ENCODE data around the gene TMEM72. TPM values are rescaled to one million over a fixed set of nuclear protein-coding genes. Genes with fewer than 3 reads are reported as not detected.
A peak's percentile ranks its signal among the peaks of the same experiment; 100 is the strongest.

TMEM72 gene
- total RNA-seq, 1 donor from 2014 or later: not detected

DNA sequence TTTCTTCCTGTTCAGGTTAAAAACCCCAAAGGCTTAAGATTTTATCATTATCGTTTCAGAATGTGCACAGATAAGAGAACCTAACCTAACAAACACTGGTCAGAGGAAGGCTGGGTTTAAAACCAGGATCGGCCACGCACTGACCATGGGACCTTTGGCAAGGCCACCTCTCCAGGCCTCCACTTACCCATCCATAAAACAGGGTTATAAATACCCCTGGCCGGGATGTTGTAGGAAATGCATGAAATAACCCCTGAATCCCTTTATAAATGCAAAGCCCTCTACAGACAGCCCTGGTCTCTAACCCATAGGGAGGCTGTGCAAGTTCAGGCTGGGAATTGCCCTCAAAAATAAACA lies 67.1 kb downstream of the TMEM72 start:
- no peaks in the 10 kb centered on the region for H3K27me3 Mint-ChIP-seq (ENCODE audit: low read depth)
- peak overlapping the region; percentile 92 for H3K4me3 Mint-ChIP-seq (ENCODE audit: unreplicated experiment)
- H3K36me3 Mint-ChIP-seq (ENCODE audit: low read depth): peaks cover 7% of the 10 kb centered on the region
- H3K9me3 Mint-ChIP-seq (ENCODE audit: low read depth): no peaks in the 10 kb centered on the region
- TF ChIP-seq, protein P1, sequence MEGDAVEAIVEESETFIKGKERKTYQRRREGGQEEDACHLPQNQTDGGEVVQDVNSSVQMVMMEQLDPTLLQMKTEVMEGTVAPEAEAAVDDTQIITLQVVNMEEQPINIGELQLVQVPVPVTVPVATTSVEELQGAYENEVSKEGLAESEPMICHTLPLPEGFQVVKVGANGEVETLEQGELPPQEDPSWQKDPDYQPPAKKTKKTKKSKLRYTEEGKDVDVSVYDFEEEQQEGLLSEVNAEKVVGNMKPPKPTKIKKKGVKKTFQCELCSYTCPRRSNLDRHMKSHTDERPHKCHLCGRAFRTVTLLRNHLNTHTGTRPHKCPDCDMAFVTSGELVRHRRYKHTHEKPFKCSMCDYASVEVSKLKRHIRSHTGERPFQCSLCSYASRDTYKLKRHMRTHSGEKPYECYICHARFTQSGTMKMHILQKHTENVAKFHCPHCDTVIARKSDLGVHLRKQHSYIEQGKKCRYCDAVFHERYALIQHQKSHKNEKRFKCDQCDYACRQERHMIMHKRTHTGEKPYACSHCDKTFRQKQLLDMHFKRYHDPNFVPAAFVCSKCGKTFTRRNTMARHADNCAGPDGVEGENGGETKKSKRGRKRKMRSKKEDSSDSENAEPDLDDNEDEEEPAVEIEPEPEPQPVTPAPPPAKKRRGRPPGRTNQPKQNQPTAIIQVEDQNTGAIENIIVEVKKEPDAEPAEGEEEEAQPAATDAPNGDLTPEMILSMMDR (IDR thresholded peaks at IDR 0.05): no peak
- DNase-seq (ENCODE audit: low spot score): no peak
- peak overlapping the region; percentile 95 for H3K27ac Mint-ChIP-seq (ENCODE audit: unreplicated experiment)
- H3K4me1 Mint-ChIP-seq (ENCODE audit: low read depth): peaks cover 87% of the 10 kb centered on the region

DNA sequence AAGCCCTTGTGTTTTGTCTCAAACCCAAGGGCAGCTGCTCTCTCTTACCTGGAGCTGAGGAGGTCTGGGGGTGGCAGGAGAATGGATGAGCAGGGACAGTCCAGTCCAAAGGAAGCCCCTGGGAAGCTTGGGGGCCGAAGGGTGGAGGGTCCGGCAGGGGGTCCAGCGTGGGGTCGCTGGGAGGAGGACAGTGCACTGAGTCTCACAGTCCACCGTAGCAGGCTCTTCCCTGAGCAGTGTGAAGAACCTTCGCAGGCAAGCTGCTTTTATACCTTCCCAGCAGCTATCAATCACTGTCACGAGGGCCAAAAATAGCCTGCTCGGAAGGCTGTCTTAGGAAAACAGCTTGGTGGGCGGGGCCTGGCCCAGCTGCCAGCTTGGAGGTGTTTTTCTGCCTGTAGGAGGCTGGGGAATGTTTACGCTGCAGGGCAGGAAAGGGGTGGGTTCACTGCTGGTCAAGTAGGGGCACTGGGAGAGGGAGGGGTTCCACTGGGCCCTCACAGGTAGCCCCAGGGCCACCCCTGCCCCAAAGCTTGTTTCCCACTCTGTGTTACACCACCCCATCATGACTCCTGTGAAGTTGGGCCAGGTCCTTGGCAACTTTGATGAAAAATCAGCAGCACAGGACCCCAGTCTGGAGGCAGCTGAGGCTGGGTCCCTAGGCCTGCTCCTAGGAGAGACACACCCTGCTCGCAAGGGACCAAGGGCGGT lies 67.6 kb downstream of the TMEM72 start, which contains the start of gene DEPP1:
Gene DEPP1, minus strand, starts transcription at position 240 of the 711 bp plus-strand sequence. CDS start 779 bp downstream, outside the sequence.
- H3K27me3 Mint-ChIP-seq (ENCODE audit: low read depth): no peaks in the 10 kb centered on the region
- H3K36me3 Mint-ChIP-seq (ENCODE audit: low read depth): peaks cover 6% of the 10 kb centered on the region
- no peak for DNase-seq (ENCODE audit: low spot score)
- peak within 1 kb of the TSS; percentile 95 for H3K27ac Mint-ChIP-seq (ENCODE audit: unreplicated experiment)
- H3K4me3 Mint-ChIP-seq (ENCODE audit: unreplicated experiment): peak within 1 kb of the TSS; percentile 92
- TF ChIP-seq, protein P1 (IDR thresholded peaks at IDR 0.05): peak; percentile 43
- no peaks in the 10 kb centered on the region for H3K9me3 Mint-ChIP-seq (ENCODE audit: low read depth)
- peaks cover 88% of the 10 kb centered on the region for H3K4me1 Mint-ChIP-seq (ENCODE audit: low read depth)

DNA sequence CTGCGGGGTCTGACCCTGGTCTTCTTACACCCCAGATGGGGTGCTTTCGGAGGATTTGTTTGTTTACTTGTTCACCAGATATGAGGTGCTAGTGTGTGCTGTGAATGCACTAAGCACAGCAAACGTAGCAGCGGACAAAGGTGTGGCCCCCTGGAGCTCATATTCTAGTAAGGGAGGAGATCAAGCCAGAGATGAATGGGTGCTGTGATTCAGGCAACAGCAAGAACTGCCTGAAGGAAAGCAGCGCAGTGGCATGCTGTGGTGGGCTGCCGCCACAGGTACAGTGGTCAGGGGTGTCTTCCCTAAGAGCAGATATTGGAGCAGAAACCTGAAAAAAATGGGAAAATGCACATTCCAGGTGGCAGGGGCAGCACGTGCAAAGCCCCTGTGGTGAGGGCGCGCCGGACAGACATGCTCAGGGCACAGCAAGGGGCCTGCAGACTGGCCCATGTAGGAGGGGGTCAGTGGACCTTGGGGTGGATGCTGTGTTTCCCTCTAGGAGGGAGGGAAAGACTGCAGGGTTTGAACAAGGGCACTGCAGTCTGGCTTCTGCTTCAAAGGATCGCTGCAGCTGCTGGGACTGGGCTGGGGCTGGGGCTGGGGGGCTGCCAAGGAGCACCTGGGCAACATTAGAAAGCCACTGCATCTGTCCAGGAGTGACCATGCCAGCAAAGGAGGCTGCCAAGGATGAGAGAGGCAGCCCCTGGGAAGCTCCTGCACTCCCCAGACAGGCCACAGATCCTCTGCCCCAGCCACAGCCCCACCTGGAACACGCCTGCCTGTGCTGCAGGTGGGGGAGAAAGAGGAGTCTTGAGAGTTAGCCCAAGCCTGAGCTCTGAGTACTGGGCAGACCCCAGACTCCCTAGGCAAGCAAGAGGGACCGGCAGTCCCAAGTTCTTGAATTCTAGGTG lies 68.4 kb downstream of the TMEM72 start:
- TF ChIP-seq, protein P1 (IDR thresholded peaks at IDR 0.05): no peak
- Mint-ChIP-seq H3K36me3 (ENCODE audit: low read depth) (peaks cover 6% of the 10 kb centered on the region), H3K27ac (ENCODE audit: unreplicated experiment) (peak overlapping the region; percentile 99), H3K9me3 (ENCODE audit: low read depth) (no peaks in the 10 kb centered on the region), H3K4me1 (ENCODE audit: low read depth) (peaks cover 86% of the 10 kb centered on the region), H3K4me3 (ENCODE audit: unreplicated experiment) (peak overlapping the region; percentile 92), H3K27me3 (ENCODE audit: low read depth) (no peaks in the 10 kb centered on the region)
- DNase-seq (ENCODE audit: low spot score): no peak

DNA sequence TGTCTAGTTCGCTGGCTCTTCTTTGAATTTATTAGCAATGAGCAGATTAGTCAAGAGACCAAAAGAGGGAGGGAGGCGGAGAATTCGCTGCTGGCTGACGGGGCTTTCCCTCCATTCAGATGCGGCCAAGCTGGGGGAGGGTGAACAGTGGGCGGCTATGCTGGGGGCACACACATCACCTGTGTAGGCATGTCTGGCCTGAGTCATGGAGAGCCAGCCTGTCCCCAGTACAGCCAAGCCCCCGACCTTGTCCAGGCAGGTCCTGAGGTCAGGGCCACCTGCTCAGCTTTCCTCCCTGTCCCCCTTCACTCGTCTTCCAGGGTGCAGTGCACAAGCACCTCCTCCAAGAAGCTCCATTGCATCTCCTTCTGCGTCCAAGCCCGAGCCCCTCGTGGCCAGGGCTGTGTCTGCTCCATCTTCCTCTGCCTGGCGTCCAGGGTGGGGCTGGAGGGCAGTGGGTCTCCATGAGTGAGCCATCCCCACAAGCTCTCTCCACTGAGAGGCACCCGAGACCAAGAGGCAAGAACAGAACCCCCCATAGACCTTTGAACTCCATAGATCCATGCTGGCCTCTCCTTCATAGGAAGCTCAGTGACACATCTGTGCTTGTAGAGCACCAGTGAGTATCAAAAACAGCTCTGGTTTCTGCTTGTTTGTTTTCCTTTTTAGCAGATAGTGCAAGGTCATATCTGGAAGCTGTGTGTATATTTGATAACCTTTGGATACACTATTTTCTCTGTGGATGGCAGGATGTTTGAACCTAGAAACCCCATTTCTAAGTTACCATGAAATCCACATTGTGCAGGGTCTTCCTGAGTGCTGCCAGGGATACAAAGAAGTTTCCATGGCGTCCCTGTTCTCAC lies 69.4 kb downstream of the TMEM72 start:
- H3K4me3 Mint-ChIP-seq (ENCODE audit: unreplicated experiment): no peak overlapping the region
- no peak for DNase-seq (ENCODE audit: low spot score)
- peak overlapping the region; percentile 99 for H3K27ac Mint-ChIP-seq (ENCODE audit: unreplicated experiment)
- H3K9me3 Mint-ChIP-seq (ENCODE audit: low read depth): no peaks in the 10 kb centered on the region
- TF ChIP-seq, protein P1 (IDR thresholded peaks at IDR 0.05): no peak
- H3K36me3 Mint-ChIP-seq (ENCODE audit: low read depth): peaks cover 6% of the 10 kb centered on the region
- peaks cover 92% of the 10 kb centered on the region for H3K4me1 Mint-ChIP-seq (ENCODE audit: low read depth)
- H3K27me3 Mint-ChIP-seq (ENCODE audit: low read depth): no peaks in the 10 kb centered on the region
